Measurements from ENCODE around the gene ANKMY1. TPM values are rescaled to one million over a fixed set of nuclear protein-coding genes. Genes with fewer than 3 reads are reported as not detected.

The ANKMY1 gene
- total and polyA plus RNA-seq, 7 experiments from 2014 or later: 7.7 to 83.4 (median 34.8) TPM

DNA sequence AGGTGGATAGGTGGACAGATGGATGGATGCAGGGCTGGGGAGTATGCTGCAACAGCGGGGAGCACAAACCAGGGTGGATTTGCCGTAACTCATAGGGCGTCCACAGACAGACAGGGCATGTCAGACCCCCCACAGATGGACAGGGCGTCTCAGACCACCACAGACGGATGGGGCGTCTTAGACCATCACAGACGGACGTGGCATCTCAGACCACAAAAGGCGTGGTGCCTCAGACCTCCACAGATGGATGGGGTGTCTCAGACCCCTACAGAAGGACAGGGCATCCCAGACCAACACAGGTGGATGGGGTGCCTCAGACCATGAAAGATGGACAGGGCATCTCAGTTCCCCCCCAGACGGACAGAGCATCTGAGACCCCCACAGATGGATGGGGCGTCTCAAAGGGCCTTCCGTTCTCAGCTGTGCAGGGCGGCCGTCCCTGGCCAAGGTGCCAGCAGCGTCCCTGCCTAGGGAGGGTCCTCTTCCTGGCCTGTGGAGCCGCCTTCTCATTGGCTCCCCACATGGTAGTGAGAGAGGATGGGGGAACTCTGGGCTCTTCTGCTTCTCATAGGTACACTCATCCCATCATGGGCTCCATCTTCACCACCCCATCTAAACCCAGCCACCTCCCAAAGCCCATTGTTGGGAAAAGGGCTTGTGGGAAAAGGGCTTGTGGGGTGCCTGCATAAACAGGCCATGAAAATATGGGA lies 2.1 kb downstream of the ANKMY1 start:
- peaks cover 27 to 31% of the 10 kb centered on the region in 2 donors for H3K4me1 ChIP-seq (ENCODE audit: control insufficient read depth in 2 of 2, insufficient read depth in 2 of 2, low read length in 2 of 2)
- H3K27ac Mint-ChIP-seq: no peak overlapping the region
- intact Hi-C loops (cut with micrococcal nuclease): loop anchor here (1.0 kb wide), 2 partner anchors 24 to 32 kb away; no protein-coding TSS in a partner anchor
- no peak overlapping the region for H3K27ac ChIP-seq (ENCODE audit: low read depth, low read length)
- POLR2A ChIA-PET: interaction anchor here (0.7 to 1.5 kb wide), 3 partner anchors 13 to 42 kb away, joined by 3 to 10 read pairs (median 5); no protein-coding TSS in a partner anchor
- peaks cover 10 to 29% (median 15%) of the 10 kb centered on the region in 5 donors for H3K36me3 Mint-ChIP-seq
- ATAC-seq (no peak), DNase-seq (no peak)
- H3K9me3 ChIP-seq (ENCODE audit: control insufficient read depth in 2 of 3, low read length in 3 of 3): no peaks in the 10 kb centered on the region
- H3K36me3 ChIP-seq (ENCODE audit: control insufficient read depth in 2 of 3, insufficient read depth in 3 of 3, low read length in 3 of 3): peaks cover 0 to 52% (median 13%) of the 10 kb centered on the region in 3 experiments
- peaks cover 28 to 43% (median 38%) of the 10 kb centered on the region in 7 donors for H3K4me1 Mint-ChIP-seq
- no peak overlapping the region for H3K4me3 ChIP-seq (ENCODE audit: low read length)
- CTCF ChIA-PET: interaction anchor here (1.5 kb wide), 1 partner anchor 31 kb away, joined by 7 read pairs; the partner anchor contains the start of gene CAPN10
- H3K4me3 Mint-ChIP-seq: peak overlapping the region in 1 of 10 donors; percentile 25
- no peaks in the 10 kb centered on the region for H3K27me3 ChIP-seq (ENCODE audit: control insufficient read depth in 2 of 2, insufficient read depth in 2 of 2, low read length in 2 of 2)
- H3K9me3 Mint-ChIP-seq: peaks cover 0 to 6% (median 0%) of the 10 kb centered on the region in 11 donors
- H3K27me3 Mint-ChIP-seq: no peaks in the 10 kb centered on the region

DNA sequence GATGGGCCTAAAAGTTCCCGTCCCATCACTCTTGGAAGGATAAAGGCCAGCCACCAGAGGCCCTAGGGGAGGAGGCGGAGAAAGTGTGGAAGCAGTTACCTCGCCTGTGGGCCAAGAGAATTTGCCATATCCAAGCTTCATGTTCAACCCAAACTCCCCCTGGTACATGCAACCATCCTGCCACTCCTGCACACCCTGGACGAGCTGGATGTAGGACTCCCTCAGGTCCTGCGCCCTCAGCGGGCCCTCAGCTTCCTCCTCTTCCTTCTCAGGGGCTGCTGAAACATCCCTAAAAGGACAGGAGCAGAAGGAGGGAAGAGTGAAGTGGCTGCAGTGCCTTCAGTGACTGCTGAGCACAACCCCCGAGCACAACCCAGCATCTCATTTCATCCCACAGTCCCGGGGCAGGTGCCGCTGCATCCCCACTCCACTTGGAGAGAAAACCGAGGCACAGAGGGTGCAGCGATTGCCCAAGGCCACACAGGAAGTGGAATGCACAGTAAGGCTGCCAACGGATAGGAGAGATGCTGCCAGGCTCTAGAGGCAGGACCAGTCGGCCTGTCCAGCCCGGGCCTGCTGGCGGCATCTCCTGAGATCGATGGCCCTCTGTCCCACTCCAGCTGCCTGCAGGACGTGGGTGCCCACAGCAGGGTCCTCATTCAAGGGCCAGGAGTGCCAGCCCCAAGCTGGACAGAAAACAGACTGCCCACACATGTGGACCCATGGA lies 2.9 kb downstream of the ANKMY1 start:
- DNase-seq (no peak), ATAC-seq (no peak)
- no peaks in the 10 kb centered on the region for H3K27me3 ChIP-seq (ENCODE audit: control insufficient read depth in 2 of 2, insufficient read depth in 2 of 2, low read length in 2 of 2)
- Mint-ChIP-seq H3K9me3 (peaks cover 0 to 8% (median 0%) of the 10 kb centered on the region in 11 donors), H3K36me3 (peaks cover 10 to 32% (median 17%) of the 10 kb centered on the region in 5 donors), H3K27me3 (no peaks in the 10 kb centered on the region), H3K4me1 (peaks cover 27 to 41% (median 36%) of the 10 kb centered on the region in 7 donors), H3K27ac (no peak overlapping the region), H3K4me3 (peak overlapping the region in 1 of 10 donors; percentile 25)
- H3K4me1 ChIP-seq (ENCODE audit: control insufficient read depth in 2 of 2, insufficient read depth in 2 of 2, low read length in 2 of 2): peaks cover 26 to 30% of the 10 kb centered on the region in 2 donors
- H3K4me3 ChIP-seq (ENCODE audit: low read length): no peak overlapping the region
- ChIA-PET POLR2A (interaction anchor here (0.6 to 0.8 kb wide), 2 partner anchors 14 kb away, joined by 3 to 4 read pairs; no protein-coding TSS in a partner anchor), CTCF (interaction anchor here (1.0 kb wide), 1 partner anchor 11 kb away, joined by 4 read pairs; no protein-coding TSS in a partner anchor)
- H3K27ac ChIP-seq (ENCODE audit: low read depth, low read length): no peak overlapping the region
- no peaks in the 10 kb centered on the region for H3K9me3 ChIP-seq (ENCODE audit: control insufficient read depth in 2 of 3, low read length in 3 of 3)
- intact Hi-C loops (cut with micrococcal nuclease): no loop called here
- peaks cover 0 to 50% (median 13%) of the 10 kb centered on the region in 3 experiments for H3K36me3 ChIP-seq (ENCODE audit: control insufficient read depth in 2 of 3, insufficient read depth in 3 of 3, low read length in 3 of 3)

DNA sequence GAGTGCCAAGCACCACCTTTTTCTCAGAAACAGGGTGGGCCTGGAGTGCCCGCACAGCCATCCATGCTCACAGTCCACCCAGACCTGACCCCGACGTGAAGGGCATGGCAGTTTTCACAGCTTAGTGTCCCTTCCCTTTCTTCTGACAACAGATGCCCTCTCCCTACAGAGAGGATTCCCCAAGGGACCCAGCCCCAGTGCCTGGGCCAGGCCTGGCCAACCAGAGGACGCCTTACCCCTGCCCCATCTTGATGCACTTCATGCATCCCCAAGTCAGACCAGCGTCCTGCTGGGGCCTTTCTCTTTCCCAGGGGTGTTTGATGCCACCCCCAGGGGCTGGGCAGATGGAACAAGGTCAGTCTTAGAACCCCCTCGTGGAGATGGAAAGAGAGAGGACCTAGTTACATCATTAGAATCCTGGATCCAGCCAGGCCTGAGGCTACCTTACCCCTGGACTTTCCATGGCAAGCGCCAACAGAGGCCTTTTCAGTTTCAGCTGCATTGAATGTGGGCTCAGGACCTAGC lies 3.8 kb downstream of the ANKMY1 start:
- intact Hi-C loops (cut with micrococcal nuclease): no loop called here
- POLR2A ChIA-PET: interaction anchor here (0.6 to 1.5 kb wide), 3 partner anchors 11 to 32 kb away, joined by 3 to 4 read pairs (median 4); partner anchors contain the start of gene CAPN10
- H3K9me3 Mint-ChIP-seq: peaks cover 0 to 9% (median 0%) of the 10 kb centered on the region in 11 donors
- peaks cover 0 to 50% (median 13%) of the 10 kb centered on the region in 3 experiments for H3K36me3 ChIP-seq (ENCODE audit: control insufficient read depth in 2 of 3, insufficient read depth in 3 of 3, low read length in 3 of 3)
- no peak overlapping the region for H3K27ac ChIP-seq (ENCODE audit: low read depth, low read length)
- CTCF ChIA-PET: interaction anchor here (1.0 kb wide), 1 partner anchor 12 kb away, joined by 4 read pairs; no protein-coding TSS in a partner anchor
- peaks cover 10 to 31% (median 17%) of the 10 kb centered on the region in 5 donors for H3K36me3 Mint-ChIP-seq
- H3K4me3 ChIP-seq (ENCODE audit: low read length): no peak overlapping the region
- no peaks in the 10 kb centered on the region for H3K27me3 ChIP-seq (ENCODE audit: control insufficient read depth in 2 of 2, insufficient read depth in 2 of 2, low read length in 2 of 2)
- H3K9me3 ChIP-seq (ENCODE audit: control insufficient read depth in 2 of 3, low read length in 3 of 3): no peaks in the 10 kb centered on the region
- no peak overlapping the region for H3K4me3 Mint-ChIP-seq
- ATAC-seq (no peak), DNase-seq (no peak)
- peaks cover 17 to 21% of the 10 kb centered on the region in 2 donors for H3K4me1 ChIP-seq (ENCODE audit: control insufficient read depth in 2 of 2, insufficient read depth in 2 of 2, low read length in 2 of 2)
- H3K27ac Mint-ChIP-seq: no peak overlapping the region
- no peaks in the 10 kb centered on the region for H3K27me3 Mint-ChIP-seq
- H3K4me1 Mint-ChIP-seq: peaks cover 22 to 32% (median 27%) of the 10 kb centered on the region in 7 donors

DNA sequence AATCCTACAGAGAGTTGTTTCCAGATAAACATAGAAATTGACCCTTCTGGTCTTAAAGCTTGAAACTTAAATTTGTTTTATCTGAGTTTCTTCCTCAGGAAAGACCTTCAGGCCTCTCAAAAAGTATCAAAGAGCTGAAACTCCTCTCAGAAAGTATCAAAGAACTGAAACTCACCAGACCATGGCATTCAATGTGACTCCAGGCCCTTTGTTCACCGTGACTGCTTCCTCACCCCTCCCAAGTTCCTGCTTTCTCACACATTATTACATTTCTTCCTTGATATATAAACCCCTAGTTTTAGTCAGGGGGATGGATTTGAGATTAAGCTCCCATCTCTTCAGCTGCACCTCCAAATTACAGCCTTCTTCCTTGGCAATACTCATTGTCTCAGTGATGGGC lies 6.0 kb downstream of the ANKMY1 start:
- H3K36me3 Mint-ChIP-seq: peaks cover 10 to 35% (median 17%) of the 10 kb centered on the region in 5 donors
- peaks cover 0 to 46% (median 13%) of the 10 kb centered on the region in 3 experiments for H3K36me3 ChIP-seq (ENCODE audit: control insufficient read depth in 2 of 3, insufficient read depth in 3 of 3, low read length in 3 of 3)
- H3K4me3 ChIP-seq (ENCODE audit: low read length): no peak overlapping the region
- peaks cover 1 to 5% of the 10 kb centered on the region in 2 donors for H3K4me1 ChIP-seq (ENCODE audit: control insufficient read depth in 2 of 2, insufficient read depth in 2 of 2, low read length in 2 of 2)
- intact Hi-C loops (cut with micrococcal nuclease): no loop called here
- H3K27ac ChIP-seq (ENCODE audit: low read depth, low read length): no peak overlapping the region
- POLR2A ChIA-PET: no interaction called here
- DNase-seq: no peak
- H3K9me3 Mint-ChIP-seq: peaks cover 0 to 13% (median 0%) of the 10 kb centered on the region in 11 donors
- peaks cover 10 to 20% (median 17%) of the 10 kb centered on the region in 7 donors for H3K4me1 Mint-ChIP-seq
- no peak for ATAC-seq
- H3K27me3 Mint-ChIP-seq: no peaks in the 10 kb centered on the region
- H3K9me3 ChIP-seq (ENCODE audit: control insufficient read depth in 2 of 3, low read length in 3 of 3): no peaks in the 10 kb centered on the region
- H3K4me3 Mint-ChIP-seq: no peak overlapping the region
- no peaks in the 10 kb centered on the region for H3K27me3 ChIP-seq (ENCODE audit: control insufficient read depth in 2 of 2, insufficient read depth in 2 of 2, low read length in 2 of 2)
- CTCF ChIA-PET: no interaction called here
- H3K27ac Mint-ChIP-seq: peak overlapping the region in 4 of 9 donors; percentile 29 to 72 (median 66)

DNA sequence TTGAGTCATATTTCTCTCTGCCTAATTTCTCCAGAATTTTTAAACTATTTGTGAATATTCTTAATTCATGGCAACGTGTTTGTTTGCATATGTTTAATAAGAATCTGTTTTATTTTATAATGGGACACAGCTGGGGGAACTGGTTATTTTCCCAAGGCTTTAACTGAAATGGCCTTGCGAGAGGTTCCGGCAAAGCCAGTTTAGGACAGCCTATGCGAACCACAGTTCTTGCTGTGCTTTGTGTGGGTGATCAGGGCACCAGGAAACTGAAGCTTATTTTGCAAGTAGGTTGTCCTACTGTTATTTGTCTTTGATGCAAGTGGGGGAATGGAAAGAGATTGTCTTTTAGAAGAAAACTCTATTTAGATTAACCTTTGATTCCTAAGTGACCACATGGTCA lies 6.5 kb downstream of the ANKMY1 start:
- no peak overlapping the region for H3K4me3 Mint-ChIP-seq
- POLR2A ChIA-PET: interaction anchor here (0.9 kb wide), 1 partner anchor 15 kb away, joined by 3 read pairs; no protein-coding TSS in a partner anchor

DNA sequence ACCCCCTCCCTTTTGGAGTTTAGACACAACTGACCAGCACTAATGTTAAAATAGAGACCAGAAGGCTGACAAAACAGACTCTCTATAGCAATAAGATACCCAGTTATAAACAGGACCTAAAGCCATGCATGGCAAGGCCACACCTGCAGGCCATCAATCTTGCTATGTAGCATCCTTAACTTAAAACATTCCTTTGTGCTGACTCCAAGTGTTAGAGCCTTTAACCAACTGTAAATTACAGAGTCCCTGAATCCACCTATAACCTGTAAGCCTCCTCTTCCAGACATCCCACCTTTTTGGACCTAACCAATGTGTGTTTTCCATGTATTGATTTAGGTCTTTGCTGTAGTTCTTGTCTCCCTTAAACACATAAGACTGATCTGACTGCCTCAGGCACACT lies 17.9 kb downstream of the ANKMY1 start:
- Mint-ChIP-seq H3K27ac (peak overlapping the region in 2 of 9 donors; percentile 10 to 27), H3K9me3 (no peaks in the 10 kb centered on the region), H3K27me3 (no peaks in the 10 kb centered on the region), H3K4me3 (no peak overlapping the region), H3K4me1 (peaks cover 4 to 23% (median 12%) of the 10 kb centered on the region in 7 donors), H3K36me3 (peaks cover 16 to 58% (median 51%) of the 10 kb centered on the region in 5 donors)
- ATAC-seq: no peak
- no peak overlapping the region for H3K27ac ChIP-seq (ENCODE audit: low read depth, low read length)
- no peak overlapping the region for H3K4me3 ChIP-seq (ENCODE audit: low read length)
- ChIA-PET POLR2A (no interaction called here), CTCF (no interaction called here)
- no peaks in the 10 kb centered on the region for H3K9me3 ChIP-seq (ENCODE audit: control insufficient read depth in 2 of 3, low read length in 3 of 3)
- no peak for DNase-seq
- intact Hi-C loops (cut with micrococcal nuclease): no loop called here
- no peaks in the 10 kb centered on the region for H3K27me3 ChIP-seq (ENCODE audit: control insufficient read depth in 2 of 2, insufficient read depth in 2 of 2, low read length in 2 of 2)
- no peaks in the 10 kb centered on the region for H3K4me1 ChIP-seq (ENCODE audit: control insufficient read depth in 2 of 2, insufficient read depth in 2 of 2, low read length in 2 of 2)
- peaks cover 5 to 26% (median 10%) of the 10 kb centered on the region in 3 experiments for H3K36me3 ChIP-seq (ENCODE audit: control insufficient read depth in 2 of 3, insufficient read depth in 3 of 3, low read length in 3 of 3)

More for the DNA sequence above, 6.5 kb downstream of the ANKMY1 start:
- H3K27ac Mint-ChIP-seq: peak overlapping the region in 1 of 9 donors; percentile 56
- intact Hi-C loops (cut with micrococcal nuclease): no loop called here
- CTCF ChIA-PET: interaction anchor here (0.7 kb wide), 1 partner anchor 604 kb away, joined by 3 read pairs; no protein-coding TSS in a partner anchor
- Histone ChIP-seq H3K4me1 (ENCODE audit: control insufficient read depth in 2 of 2, insufficient read depth in 2 of 2, low read length in 2 of 2) (peaks cover 0 to under 1% of the 10 kb centered on the region in 2 donors), H3K27me3 (ENCODE audit: control insufficient read depth in 2 of 2, insufficient read depth in 2 of 2, low read length in 2 of 2) (no peaks in the 10 kb centered on the region), H3K27ac (ENCODE audit: low read depth, low read length) (no peak overlapping the region), H3K9me3 (ENCODE audit: control insufficient read depth in 2 of 3, low read length in 3 of 3) (no peaks in the 10 kb centered on the region), H3K36me3 (ENCODE audit: control insufficient read depth in 2 of 3, insufficient read depth in 3 of 3, low read length in 3 of 3) (peaks cover 0 to 46% (median 13%) of the 10 kb centered on the region in 3 experiments), H3K4me3 (ENCODE audit: low read length) (no peak overlapping the region)
- peaks cover 0 to 13% (median 0%) of the 10 kb centered on the region in 11 donors for H3K9me3 Mint-ChIP-seq
- ATAC-seq (no peak), DNase-seq (no peak)
- peaks cover 4 to 15% (median 11%) of the 10 kb centered on the region in 7 donors for H3K4me1 Mint-ChIP-seq
- H3K36me3 Mint-ChIP-seq: peaks cover 10 to 37% (median 17%) of the 10 kb centered on the region in 5 donors
- no peaks in the 10 kb centered on the region for H3K27me3 Mint-ChIP-seq

Data from naive thymus-derived CD4-positive, alpha-beta T cell (primary cell).